ENCODE results near the gene ORAI3. TPM values are rescaled to one million over a fixed set of nuclear protein-coding genes. Genes with fewer than 3 reads are reported as not detected.

ORAI3 gene
- total and polyA plus RNA-seq, 4 donors = 9.1 to 21.7 (median 16.3) TPM

DNA sequence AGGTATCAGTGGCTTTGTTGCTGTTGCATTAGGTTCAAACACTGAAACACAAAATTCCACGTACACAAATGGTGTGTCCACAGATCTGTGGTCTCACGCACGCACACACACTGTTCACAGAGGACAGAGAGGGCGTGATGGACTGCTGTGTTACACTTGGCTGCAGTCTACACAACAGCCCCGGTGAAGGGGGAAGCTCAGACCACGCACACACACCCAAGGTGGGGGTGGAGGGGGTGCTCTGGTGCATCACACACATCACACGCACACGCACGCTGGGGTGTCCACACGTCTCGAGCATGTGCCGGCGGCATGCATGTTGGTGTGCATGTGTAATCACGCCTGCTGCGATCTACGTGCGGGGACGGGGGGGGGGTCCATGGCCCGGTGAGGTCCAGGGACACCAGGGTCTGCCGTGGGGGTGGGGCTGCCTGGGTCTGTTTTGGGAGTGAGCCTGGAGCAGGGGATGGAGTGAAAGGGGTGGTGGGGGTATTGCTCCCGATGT is 43.5 kb downstream of the ORAI3 start:
- no peaks in the 10 kb centered on the region for H3K9me3 ChIP-seq (ENCODE audit: control insufficient read depth, low read length)
- H3K27me3 ChIP-seq (ENCODE audit: control insufficient read depth in 1 of 2, insufficient read depth in 2 of 2, low read length in 1 of 2) = no peaks in the 10 kb centered on the region
- H3K4me1 ChIP-seq (ENCODE audit: control insufficient read depth in 1 of 2, insufficient read depth in 2 of 2, low read length in 2 of 2) = no peaks in the 10 kb centered on the region
- DNase-seq (no peak), ATAC-seq (ENCODE audit: low FRiP score) (no peak)
- 86 to 87% methylated on average over 20 to 21 of the region's 21 CpGs for WGBS, 2 donors
- no peak overlapping the region for H3K4me3 ChIP-seq (ENCODE audit: low read length in 2 of 2)
- H3K27ac ChIP-seq (ENCODE audit: low read depth in 1 of 2, low read length in 2 of 2) = no peak overlapping the region
- intact Hi-C loops (cut with DNase I) = no loop called here
- no peaks in the 10 kb centered on the region for H3K36me3 ChIP-seq (ENCODE audit: control insufficient read depth in 1 of 2, insufficient read depth in 2 of 2, low read length in 1 of 2)

DNA sequence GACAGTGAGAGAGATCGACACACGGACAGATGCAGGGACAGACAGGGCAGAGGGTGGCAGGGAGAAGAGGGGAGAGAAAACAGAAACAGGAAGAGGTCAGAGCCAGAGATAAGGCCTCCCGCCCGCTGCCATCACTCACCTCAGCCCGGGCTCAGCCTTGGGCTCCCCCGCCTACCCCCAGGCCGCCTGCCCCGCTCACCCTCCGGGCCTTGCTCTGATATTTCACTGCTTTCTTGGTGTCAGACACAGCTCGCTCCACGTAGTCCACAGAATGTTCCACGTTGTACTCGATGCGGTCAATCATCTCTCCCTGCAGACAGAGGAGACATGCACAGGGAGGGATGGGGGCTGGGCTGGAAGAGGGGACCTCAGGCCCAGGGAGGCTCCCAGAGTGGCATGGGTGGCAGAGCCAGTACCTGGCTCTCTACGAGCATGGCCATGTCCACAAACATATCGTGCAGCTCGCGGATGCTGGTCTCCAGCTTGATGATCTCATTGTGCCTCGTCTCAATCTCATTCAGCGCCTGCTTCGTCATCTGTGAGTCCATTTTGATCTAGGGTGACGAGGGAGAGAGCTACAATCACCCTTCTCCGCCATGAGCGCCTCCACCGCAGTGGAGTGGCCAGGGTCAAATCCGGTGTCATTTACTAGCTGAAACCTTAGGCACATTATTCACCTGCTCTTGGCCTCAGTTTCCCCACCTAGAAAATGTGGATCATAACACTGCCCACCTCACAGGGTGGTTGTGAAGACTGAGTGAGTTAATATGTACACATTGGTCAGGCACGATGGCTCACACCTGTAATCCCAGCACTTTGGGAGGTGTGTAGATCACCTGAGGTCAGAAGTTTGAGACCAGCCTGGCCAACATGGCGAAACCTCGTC is 44.3 kb downstream of the ORAI3 start:
- no peak for DNase-seq
- intact Hi-C loops (cut with DNase I) = no loop called here
- Histone ChIP-seq H3K9me3 (ENCODE audit: control insufficient read depth, low read length) (no peaks in the 10 kb centered on the region), H3K36me3 (ENCODE audit: control insufficient read depth in 1 of 2, insufficient read depth in 2 of 2, low read length in 1 of 2) (no peaks in the 10 kb centered on the region), H3K27me3 (ENCODE audit: control insufficient read depth in 1 of 2, insufficient read depth in 2 of 2, low read length in 1 of 2) (no peaks in the 10 kb centered on the region), H3K4me3 (ENCODE audit: low read length in 2 of 2) (no peak overlapping the region), H3K27ac (ENCODE audit: low read depth in 1 of 2, low read length in 2 of 2) (no peak overlapping the region), H3K4me1 (ENCODE audit: control insufficient read depth in 1 of 2, insufficient read depth in 2 of 2, low read length in 2 of 2) (no peaks in the 10 kb centered on the region)
- 87% methylated on average over 29 of the region's 29 CpGs for WGBS, 2 donors
- no peak for ATAC-seq (ENCODE audit: low FRiP score)

DNA sequence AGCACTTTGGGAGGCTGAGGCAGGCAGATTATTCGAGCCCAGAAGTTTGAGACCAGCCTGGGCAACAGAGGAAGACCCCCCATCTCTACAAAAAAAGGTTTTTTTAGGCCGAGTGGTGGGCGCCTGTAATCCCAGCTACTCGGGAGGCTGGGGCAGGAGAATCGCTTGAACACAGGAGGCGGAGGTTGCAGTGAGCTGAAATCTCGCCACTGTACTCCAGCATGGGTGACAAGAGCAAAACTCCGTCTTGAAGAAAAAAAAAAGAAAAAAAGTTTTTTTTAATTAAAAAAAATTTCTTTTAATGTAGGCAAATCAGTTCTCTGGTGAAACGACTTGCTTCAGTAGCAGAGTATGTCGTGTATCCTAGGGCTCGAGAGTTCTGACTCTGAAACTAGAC is 47.1 kb downstream of the ORAI3 start:
- H3K27ac ChIP-seq (ENCODE audit: low read depth in 1 of 2, low read length in 2 of 2) = no peak overlapping the region

GRCh38 chr16:30996324-30996984 is 47.6 kb downstream of the ORAI3 start:
- no peaks in the 10 kb centered on the region for H3K36me3 ChIP-seq (ENCODE audit: control insufficient read depth in 1 of 2, insufficient read depth in 2 of 2, low read length in 1 of 2)
- no peaks in the 10 kb centered on the region for H3K9me3 ChIP-seq (ENCODE audit: control insufficient read depth, low read length)
- ATAC-seq (ENCODE audit: low FRiP score) = peak; percentile 14
- no peaks in the 10 kb centered on the region for H3K4me1 ChIP-seq (ENCODE audit: control insufficient read depth in 1 of 2, insufficient read depth in 2 of 2, low read length in 2 of 2)
- peak overlapping the region; percentile 29 to 47 for H3K4me3 ChIP-seq (ENCODE audit: low read length in 2 of 2)
- H3K27ac ChIP-seq (ENCODE audit: low read depth in 1 of 2, low read length in 2 of 2) = no peak overlapping the region
- intact Hi-C loops (cut with DNase I) = loop anchor here in 1 of 2 donors (2.0 to 5.0 kb wide), 3 partner anchors 36 to 146 kb away; partner anchors contain the start of genes STX4, ZNF646 and ZNF668
- peak in 1 of 2 donors; percentile 85 for DNase-seq
- whole genome bisulfite sequencing, 2 donors = 19 to 25% methylated on average over 23 of the region's 23 CpGs
- H3K27me3 ChIP-seq (ENCODE audit: control insufficient read depth in 1 of 2, insufficient read depth in 2 of 2, low read length in 1 of 2) = no peaks in the 10 kb centered on the region

More for the DNA sequence above, 47.1 kb downstream of the ORAI3 start:
- Histone ChIP-seq H3K27me3 (ENCODE audit: control insufficient read depth in 1 of 2, insufficient read depth in 2 of 2, low read length in 1 of 2) (no peaks in the 10 kb centered on the region), H3K4me3 (ENCODE audit: low read length in 2 of 2) (no peak overlapping the region), H3K36me3 (ENCODE audit: control insufficient read depth in 1 of 2, insufficient read depth in 2 of 2, low read length in 1 of 2) (no peaks in the 10 kb centered on the region), H3K9me3 (ENCODE audit: control insufficient read depth, low read length) (no peaks in the 10 kb centered on the region), H3K4me1 (ENCODE audit: control insufficient read depth in 1 of 2, insufficient read depth in 2 of 2, low read length in 2 of 2) (no peaks in the 10 kb centered on the region)
- WGBS, 2 donors = 77 to 78% methylated on average over 11 of the region's 11 CpGs
- DNase-seq = no peak
- intact Hi-C loops (cut with DNase I) = loop anchor here in 1 of 2 donors (2.0 to 5.0 kb wide), 3 partner anchors 37 to 146 kb away; partner anchors contain the start of genes STX4, ZNF646 and ZNF668
- no peak for ATAC-seq (ENCODE audit: low FRiP score)

DNA sequence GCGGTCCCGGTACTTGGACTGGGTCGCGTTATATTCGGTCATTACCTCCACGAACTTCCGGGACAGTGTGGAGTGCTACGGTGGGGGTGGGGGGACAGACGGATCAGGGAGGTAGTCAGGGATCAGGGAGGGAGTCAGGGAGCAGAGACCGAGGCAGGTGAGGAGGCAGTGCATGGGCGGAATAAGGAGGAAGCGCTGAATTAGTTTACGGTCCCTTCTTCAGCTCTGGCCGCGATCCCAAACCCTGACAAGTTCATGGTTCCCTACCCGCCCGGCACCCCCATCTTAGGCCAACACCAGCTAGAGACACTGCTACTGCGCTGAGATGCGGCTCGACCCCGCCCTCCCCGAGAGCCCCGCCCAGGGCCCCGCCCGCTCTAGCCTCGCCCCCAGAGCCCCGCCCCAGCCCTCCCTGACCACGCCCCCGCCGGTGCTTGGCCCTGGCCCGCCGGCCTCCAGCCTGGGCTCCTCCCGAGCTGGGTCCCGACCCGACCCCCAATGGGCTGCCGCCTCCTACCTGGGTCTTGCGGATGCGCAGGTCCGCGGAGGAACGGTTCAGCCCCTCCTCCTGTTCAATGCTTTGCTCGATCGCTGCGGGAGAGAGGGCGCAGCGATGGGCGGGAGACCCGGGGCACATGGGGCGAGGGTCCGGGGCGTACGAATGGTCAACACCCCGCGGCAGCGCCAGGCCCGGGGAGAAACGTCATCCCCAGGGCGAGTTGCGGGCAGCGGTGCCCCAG is 48.3 kb downstream of the ORAI3 start:
- peak overlapping the region in 1 of 2 donors; percentile 69 for H3K27ac ChIP-seq (ENCODE audit: low read depth in 1 of 2, low read length in 2 of 2)
- H3K36me3 ChIP-seq (ENCODE audit: control insufficient read depth in 1 of 2, insufficient read depth in 2 of 2, low read length in 1 of 2) = no peaks in the 10 kb centered on the region
- H3K4me3 ChIP-seq (ENCODE audit: low read length in 2 of 2) = peak overlapping the region; percentile 29 to 47
- ATAC-seq (ENCODE audit: low FRiP score) (peak; percentile 93), DNase-seq (peak; percentile 89 to 96)
- H3K4me1 ChIP-seq (ENCODE audit: control insufficient read depth in 1 of 2, insufficient read depth in 2 of 2, low read length in 2 of 2) = no peaks in the 10 kb centered on the region
- no peaks in the 10 kb centered on the region for H3K9me3 ChIP-seq (ENCODE audit: control insufficient read depth, low read length)
- no peaks in the 10 kb centered on the region for H3K27me3 ChIP-seq (ENCODE audit: control insufficient read depth in 1 of 2, insufficient read depth in 2 of 2, low read length in 1 of 2)
- intact Hi-C loops (cut with DNase I) = loop anchor here in 1 of 2 donors (2.0 to 5.0 kb wide), 3 partner anchors 36 to 145 kb away; partner anchors contain the start of genes STX4, ZNF646 and ZNF668
- WGBS, 2 donors = 2 to 4% methylated on average over 44 to 60 of the region's 60 CpGs

DNA sequence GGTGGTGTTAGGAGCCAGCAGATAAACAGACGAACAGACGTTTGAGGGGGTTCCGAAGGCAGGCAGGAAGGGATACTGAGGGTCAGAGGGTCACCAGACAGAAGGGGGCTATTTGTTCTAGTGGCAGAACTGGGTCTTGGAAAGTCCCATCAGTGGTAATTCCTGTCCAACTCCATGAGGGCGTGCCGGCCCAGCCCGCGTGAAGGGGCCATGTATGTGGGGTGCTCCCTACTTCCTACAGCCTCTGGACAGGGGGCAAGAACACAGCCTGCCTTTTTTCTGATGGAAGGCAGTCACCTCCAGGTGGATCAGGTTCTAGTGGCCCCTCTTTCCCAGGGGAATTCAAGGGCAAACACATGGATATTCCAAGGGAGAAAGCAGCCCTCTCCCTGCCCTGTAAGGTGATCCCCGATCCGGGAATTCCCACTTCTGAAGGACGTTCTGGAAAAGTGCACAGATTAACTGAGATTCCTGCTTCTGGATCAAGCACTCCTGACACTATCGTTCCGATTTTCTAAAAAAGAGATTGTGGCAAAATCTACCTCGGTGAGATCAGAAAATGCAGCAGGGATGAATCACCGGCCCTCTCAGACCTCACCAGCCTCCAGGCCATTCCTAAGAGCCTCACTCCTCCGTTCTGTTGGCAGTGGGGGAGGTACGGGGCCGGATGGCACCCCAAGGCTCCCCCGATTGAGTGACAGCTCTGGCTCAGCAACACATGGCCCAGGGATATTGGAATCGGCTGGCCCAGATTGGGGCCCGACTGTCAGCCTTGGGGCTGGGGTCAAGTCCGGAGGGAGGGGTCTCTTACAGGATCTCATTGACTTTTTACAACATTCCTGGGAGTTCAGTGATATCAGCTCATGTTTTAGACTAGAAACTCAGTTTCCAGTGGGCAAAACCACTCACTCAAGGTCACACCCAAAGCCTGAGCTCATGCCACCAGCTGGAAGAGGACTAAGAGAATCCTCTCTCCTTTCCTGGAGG is 49.1 kb downstream of the ORAI3 start:
- peak; percentile 30 for ATAC-seq (ENCODE audit: low FRiP score)
- 42 to 52% methylated on average over 21 of the region's 21 CpGs for WGBS, 2 donors
- Histone ChIP-seq H3K36me3 (ENCODE audit: control insufficient read depth in 1 of 2, insufficient read depth in 2 of 2, low read length in 1 of 2) (no peaks in the 10 kb centered on the region), H3K9me3 (ENCODE audit: control insufficient read depth, low read length) (no peaks in the 10 kb centered on the region), H3K27me3 (ENCODE audit: control insufficient read depth in 1 of 2, insufficient read depth in 2 of 2, low read length in 1 of 2) (no peaks in the 10 kb centered on the region), H3K4me1 (ENCODE audit: control insufficient read depth in 1 of 2, insufficient read depth in 2 of 2, low read length in 2 of 2) (no peaks in the 10 kb centered on the region), H3K4me3 (ENCODE audit: low read length in 2 of 2) (peak overlapping the region in 1 of 2 donors; percentile 47), H3K27ac (ENCODE audit: low read depth in 1 of 2, low read length in 2 of 2) (peak overlapping the region; percentile 30 to 69)
- intact Hi-C loops (cut with DNase I) = loop anchor here in 1 of 2 donors (2.0 to 5.0 kb wide), 3 partner anchors 35 to 144 kb away; partner anchors contain the start of genes STX4, ZNF646 and ZNF668
- DNase-seq = peak in 1 of 2 donors; percentile 80

DNA sequence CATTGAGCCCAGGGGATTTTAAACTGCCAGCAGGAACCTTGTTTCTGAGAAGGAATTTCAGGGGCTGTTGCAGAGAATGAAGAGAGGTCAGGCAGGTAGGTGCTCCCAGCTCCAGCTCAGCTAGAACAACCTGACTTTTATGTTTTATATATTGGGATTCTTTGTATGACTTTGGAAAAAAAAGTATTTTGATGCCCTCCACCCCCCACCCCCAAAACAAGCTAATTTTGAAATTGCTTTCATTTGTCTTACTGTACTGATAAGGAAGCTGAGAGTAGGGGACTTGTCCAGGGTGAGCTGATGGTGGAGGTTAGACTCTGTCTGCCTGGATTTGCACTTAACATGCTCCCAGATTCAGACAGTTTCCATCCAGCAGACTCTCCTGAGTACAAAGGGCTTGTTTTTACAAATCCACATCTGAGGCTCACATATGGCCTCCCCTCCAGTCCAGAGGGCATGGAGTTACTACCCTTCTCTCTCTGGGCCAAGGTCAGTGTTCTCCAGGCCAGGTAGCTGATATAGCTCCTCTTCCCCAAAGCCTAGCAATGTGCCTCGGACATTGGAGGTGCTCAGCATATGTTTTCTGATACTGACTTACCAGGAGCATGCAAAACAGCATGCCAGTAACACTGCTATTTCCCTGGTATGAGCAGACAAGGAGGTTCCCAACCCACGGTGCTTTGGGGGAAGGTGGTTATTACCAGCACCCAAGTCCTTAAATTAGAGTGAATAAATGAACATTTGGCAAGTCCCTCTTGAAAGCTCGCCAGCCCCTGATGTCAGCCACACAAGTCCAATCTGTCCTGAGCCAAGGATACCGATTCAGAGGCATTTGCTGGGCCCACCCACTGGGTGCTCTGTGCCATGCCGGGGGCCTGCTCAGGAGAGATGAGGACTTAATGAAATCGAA is 50.2 kb downstream of the ORAI3 start:
- no peak overlapping the region for H3K4me3 ChIP-seq (ENCODE audit: low read length in 2 of 2)
- DNase-seq (peak in 1 of 2 donors; percentile 87), ATAC-seq (ENCODE audit: low FRiP score) (no peak)
- WGBS, 2 donors = 7 to 11% methylated on average over 6 of the region's 6 CpGs
- no peaks in the 10 kb centered on the region for H3K9me3 ChIP-seq (ENCODE audit: control insufficient read depth, low read length)
- H3K27me3 ChIP-seq (ENCODE audit: control insufficient read depth in 1 of 2, insufficient read depth in 2 of 2, low read length in 1 of 2) = no peaks in the 10 kb centered on the region
- no peaks in the 10 kb centered on the region for H3K36me3 ChIP-seq (ENCODE audit: control insufficient read depth in 1 of 2, insufficient read depth in 2 of 2, low read length in 1 of 2)
- peak overlapping the region; percentile 19 to 29 for H3K27ac ChIP-seq (ENCODE audit: low read depth in 1 of 2, low read length in 2 of 2)
- H3K4me1 ChIP-seq (ENCODE audit: control insufficient read depth in 1 of 2, insufficient read depth in 2 of 2, low read length in 2 of 2) = no peaks in the 10 kb centered on the region
- intact Hi-C loops (cut with DNase I) = loop anchor here in 1 of 2 donors (5.0 kb wide), 2 partner anchors 73 to 143 kb away; partner anchors contain the start of genes ZNF646 and ZNF668
